ENCODE measurements around the gene NAA15.

DNA sequence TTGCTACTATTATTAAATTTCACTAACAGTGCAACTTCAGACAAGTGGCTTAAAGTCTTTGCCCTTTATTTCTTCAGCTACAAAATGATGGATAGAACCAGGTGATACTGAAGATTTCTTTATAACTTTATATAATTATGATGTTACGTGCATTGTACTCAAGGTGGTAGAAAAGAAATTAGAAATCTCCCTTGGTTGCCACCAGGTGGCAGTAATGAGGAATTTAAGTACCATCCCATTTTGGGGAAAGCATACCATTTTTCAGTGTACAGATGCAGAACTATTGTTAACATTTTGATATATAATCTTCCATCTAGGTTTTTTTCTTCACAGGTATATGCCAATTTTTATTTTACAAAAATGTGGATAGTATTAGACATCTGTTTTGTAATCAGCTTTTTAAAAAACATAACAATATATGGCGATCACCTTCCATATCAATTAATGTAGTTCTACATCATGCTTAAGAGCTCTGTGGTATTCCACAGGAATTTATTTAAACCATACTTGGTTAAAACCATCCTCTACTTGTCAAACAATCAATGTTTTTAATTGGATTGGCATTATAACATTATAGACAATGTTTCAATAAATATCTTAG is 114.9 kb downstream of the NAA15 start:
- TF ChIP-seq POLR2A (IDR thresholded peaks at IDR 0.05; ENCODE audit: low read length) (no peak), GATA1 (IDR thresholded peaks at IDR 0.05; ENCODE audit: low read depth, low read length) (no peak)

All from erythroblast (primary cell).